ENCODE data around the gene SLC34A3.

The SLC34A3 gene

DNA sequence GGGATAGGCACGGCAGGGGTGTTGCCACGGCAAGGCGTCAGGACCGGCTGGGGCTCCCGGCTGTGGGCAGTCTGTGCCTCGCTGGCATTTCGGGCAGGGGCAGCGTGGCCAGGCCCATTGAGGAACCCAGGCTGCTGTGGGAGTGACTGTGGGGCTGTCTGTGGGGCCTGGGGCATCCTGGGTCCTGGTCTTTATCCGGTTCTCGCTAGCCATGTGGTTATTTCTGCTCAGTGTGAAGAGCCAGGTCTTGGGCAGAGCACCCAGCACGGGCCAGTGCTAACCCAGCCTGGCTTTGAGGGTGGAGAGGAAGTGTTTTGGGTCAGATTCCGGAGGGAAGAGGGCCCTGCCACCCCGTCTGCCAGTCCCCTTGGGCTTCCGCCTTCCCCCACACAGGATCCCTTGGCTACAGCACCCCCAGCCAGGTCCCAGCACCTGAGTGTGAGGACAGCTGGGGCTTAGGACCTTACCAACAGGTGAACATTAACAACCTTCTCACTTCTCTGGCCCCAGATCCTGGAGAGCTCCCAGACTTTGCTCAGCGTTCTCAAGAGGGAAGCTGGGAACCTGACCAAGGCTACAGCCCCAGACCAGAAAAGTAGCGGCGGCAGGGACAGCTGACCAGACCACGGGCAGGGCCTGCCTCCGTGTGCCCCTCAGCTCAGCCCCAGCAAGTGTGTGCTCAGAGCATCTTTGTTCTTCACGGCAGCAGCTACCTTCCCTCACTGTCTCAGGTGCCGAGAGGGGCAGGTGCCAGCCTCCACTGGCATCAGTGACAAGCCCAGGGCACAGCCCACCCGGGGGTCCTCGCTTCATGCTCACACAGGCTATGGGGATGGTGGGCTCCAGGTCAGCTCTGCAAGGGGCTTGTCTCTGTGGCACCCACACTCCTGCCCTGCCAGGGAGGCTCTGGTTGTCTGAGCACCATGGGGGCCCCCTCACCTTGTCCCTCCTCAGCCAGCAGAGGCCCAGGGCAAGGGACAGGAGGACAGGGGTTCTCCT, 41.1 kb upstream of the SLC34A3 start:
- Mint-ChIP-seq H3K27ac (peak overlapping the region; percentile 84 to 96 (median 91)), H3K36me3 (ENCODE audit: low read depth) (peaks cover under 1% of the 10 kb centered on the region), H3K9me3 (no peaks in the 10 kb centered on the region), H3K4me1 (peaks cover 32% of the 10 kb centered on the region), H3K27me3 (ENCODE audit: low read depth) (no peaks in the 10 kb centered on the region), H3K4me3 (peak overlapping the region; percentile 90 to 99 (median 93))
- no peak for TF ChIP-seq CTCF (IDR thresholded peaks at IDR 0.05; ENCODE audit: unreplicated experiment in 3 of 3)

GRCh38 chr9:137190315-137190856, 40.3 kb upstream of the SLC34A3 start:
- Mint-ChIP-seq H3K9me3 (no peaks in the 10 kb centered on the region), H3K4me3 (peak overlapping the region; percentile 85 to 90 (median 88)), H3K27ac (peak overlapping the region in 2 of 3 experiments; percentile 53 to 68), H3K4me1 (peaks cover 32% of the 10 kb centered on the region), H3K27me3 (ENCODE audit: low read depth) (no peaks in the 10 kb centered on the region), H3K36me3 (ENCODE audit: low read depth) (no peaks in the 10 kb centered on the region)
- no peak for TF ChIP-seq CTCF (IDR thresholded peaks at IDR 0.05; ENCODE audit: unreplicated experiment in 3 of 3)

DNA sequence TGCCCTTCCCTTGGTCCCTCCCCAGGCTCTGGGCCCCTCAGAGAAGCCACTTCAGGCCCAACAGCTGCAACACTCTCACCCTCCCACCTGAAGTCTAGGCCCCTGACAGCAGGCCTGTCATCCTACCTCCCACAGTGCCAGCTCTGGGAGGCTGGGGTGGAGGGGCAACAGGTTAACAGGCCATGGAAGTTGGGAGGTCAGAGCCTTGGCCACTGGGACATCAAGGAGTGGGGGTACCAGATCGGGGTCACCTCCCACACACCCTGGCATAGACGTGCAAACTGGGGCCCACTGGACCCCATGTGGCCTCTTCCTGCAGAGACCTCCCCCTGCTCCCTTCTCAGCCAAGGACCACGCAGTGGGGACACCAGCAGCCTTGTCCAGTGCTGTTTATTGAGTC, 39.5 kb upstream of the SLC34A3 start:
- Mint-ChIP-seq H3K4me1 (peaks cover 32% of the 10 kb centered on the region), H3K36me3 (ENCODE audit: low read depth) (no peaks in the 10 kb centered on the region), H3K27me3 (ENCODE audit: low read depth) (no peaks in the 10 kb centered on the region), H3K4me3 (peak overlapping the region; percentile 77 to 88 (median 85)), H3K27ac (no peak overlapping the region), H3K9me3 (no peaks in the 10 kb centered on the region)
- TF ChIP-seq CTCF (IDR thresholded peaks at IDR 0.05; ENCODE audit: unreplicated experiment in 3 of 3) = no peak

DNA sequence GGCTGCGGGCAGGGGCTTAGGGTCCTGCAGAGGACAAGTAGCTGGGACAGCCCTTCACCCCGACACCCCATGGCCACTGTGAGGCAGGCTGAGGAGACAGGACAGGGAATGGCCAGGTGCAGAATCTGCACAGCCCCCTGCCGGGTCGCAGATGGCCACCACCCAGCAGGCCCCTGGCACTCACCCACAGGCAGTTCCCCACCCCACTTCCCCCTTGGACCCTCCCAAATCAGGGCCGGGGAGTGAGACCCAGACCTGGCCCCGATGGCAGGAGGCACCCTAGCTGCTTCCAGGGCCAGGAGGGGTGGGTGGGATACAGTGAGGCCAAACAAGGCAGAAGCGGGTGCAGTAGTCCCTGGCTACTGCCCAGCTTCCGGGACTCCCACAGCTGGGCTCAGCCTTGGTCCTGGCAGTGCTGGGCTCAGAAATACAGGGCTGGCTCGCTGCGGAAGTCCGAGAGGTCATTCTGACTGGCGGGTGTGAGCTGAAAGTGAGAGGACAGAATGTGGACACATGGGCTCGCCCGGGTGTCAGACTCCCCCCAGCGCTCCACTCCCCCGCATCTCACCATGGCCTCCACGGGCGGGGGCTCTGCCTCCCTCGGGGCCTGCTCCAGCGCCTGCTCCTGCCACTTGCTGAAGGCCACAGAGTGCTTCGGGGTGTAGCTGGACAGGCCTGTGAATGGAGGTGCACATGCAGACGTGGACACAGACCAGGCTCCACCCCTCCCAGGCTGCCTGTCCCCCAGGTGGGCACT, 38.8 kb upstream of the SLC34A3 start:
- H3K36me3 Mint-ChIP-seq (ENCODE audit: low read depth) = no peaks in the 10 kb centered on the region
- H3K9me3 Mint-ChIP-seq = no peaks in the 10 kb centered on the region
- H3K4me1 Mint-ChIP-seq = peaks cover 28% of the 10 kb centered on the region
- no peaks in the 10 kb centered on the region for H3K27me3 Mint-ChIP-seq (ENCODE audit: low read depth)
- peak overlapping the region in 1 of 3 experiments; percentile 88 for H3K4me3 Mint-ChIP-seq
- TF ChIP-seq CTCF (IDR thresholded peaks at IDR 0.05; ENCODE audit: unreplicated experiment in 3 of 3) = no peak
- H3K27ac Mint-ChIP-seq = no peak overlapping the region

- Mint-ChIP-seq H3K4me1 (peaks cover 22% of the 10 kb centered on the region), H3K27me3 (ENCODE audit: low read depth) (no peaks in the 10 kb centered on the region), H3K4me3 (peak overlapping the region in 2 of 3 experiments; percentile 31 to 38), H3K9me3 (no peaks in the 10 kb centered on the region), H3K27ac (no peak overlapping the region), H3K36me3 (ENCODE audit: low read depth) (no peaks in the 10 kb centered on the region)
- no peak for TF ChIP-seq CTCF (IDR thresholded peaks at IDR 0.05; ENCODE audit: unreplicated experiment in 3 of 3)
These were observed 38.3 kb upstream of the SLC34A3 start for GRCh38 chr9:137192448-137192780.
